IMR-90 (cell line): ENCODE results near the gene PELI1. TPM values are rescaled to one million over a fixed set of nuclear protein-coding genes. Genes with fewer than 3 reads are reported as not detected.

Experiments
- ATAC-seq: fragments of 200-7000 bp; cut with Tn5 transposase; 2 replicates; pipeline ENCODE4 v1.9.1; 2020; ENCODE audit warnings: low read depth, mild to moderate bottlenecking, moderate library complexity
- BruUV-seq: library from RNA; stranded (reverse); fragments of 400-500 nt; replicated peaks from 2 replicates; lab custom pipeline; 2021; lab: Mats Ljungman, UMichigan
- CTCF ChIA-PET: fragments of 300-600 bp; formaldehyde crosslinking; extraction: SDS; loops from one replicate; lab custom pipeline; 2021; ENCODE audit warnings: antibody characterized with exemption; lab: Yijun Ruan, JAX
- POLR2A ChIA-PET: fragments of 300-600 bp; sonication (Branson Sonifier 250); formaldehyde crosslinking; loops from one replicate; lab custom pipeline; 2022; ENCODE audit warnings: antibody characterized with exemption; ENCODE audit not compliant: unreplicated experiment; lab: Charles Lee
- DNase-seq: peaks from one replicate; pipeline ENCODE4 v3.0.0; 2013
- H2AFZ ChIP-seq: replicated peaks from 2 replicates; pipeline ENCODE3; 2013; ENCODE audit warnings: low read length, mild to moderate bottlenecking; ENCODE audit not compliant: poor library complexity
- H2AK5ac ChIP-seq: 2 replicates; pipeline ENCODE4 v1.6.1; 2013; ENCODE audit warnings: low read depth, low read length, inconsistent platforms
- H2AK9ac ChIP-seq: replicated peaks from 2 replicates; pipeline ENCODE3; 2013; ENCODE audit warnings: mild to moderate bottlenecking, low read depth, low read length, moderate library complexity; ENCODE audit not compliant: poor library complexity
- H2BK120ac ChIP-seq: 2 replicates; pipeline ENCODE4 v1.6.1; 2013; ENCODE audit warnings: low read depth, low read length, inconsistent platforms
- H2BK15ac ChIP-seq: 3 replicates; pipeline ENCODE4 v1.6.1; 2013; ENCODE audit warnings: low read depth, low read length, inconsistent platforms
- H2BK20ac ChIP-seq: 2 replicates; pipeline ENCODE4 v1.6.1; 2013; ENCODE audit warnings: low read depth, mild to moderate bottlenecking, inconsistent platforms, low read length, moderate library complexity
- H2BK5ac ChIP-seq: 2 replicates; pipeline ENCODE4 v1.6.1; 2013; ENCODE audit warnings: mild to moderate bottlenecking, low read depth, low read length, inconsistent platforms; ENCODE audit not compliant: poor library complexity, severe bottlenecking
- H3K14ac ChIP-seq: replicated peaks from 2 replicates; pipeline ENCODE4 v1.6.1; 2013; ENCODE audit warnings: low read depth, low read length, inconsistent platforms
- H3K18ac ChIP-seq: 2 replicates; pipeline ENCODE4 v1.6.1; 2013; ENCODE audit warnings: low read depth, low read length, control low read depth
- H3K23ac ChIP-seq: 2 replicates; pipeline ENCODE4 v1.6.1; 2013; ENCODE audit warnings: low read depth, low read length, inconsistent platforms
- H3K27ac ChIP-seq: 2 replicates; pipeline ENCODE4 v1.5.1; 2013; ENCODE audit warnings: mild to moderate bottlenecking, control low read depth, low read length; ENCODE audit not compliant: insufficient read depth
- H3K27me3 ChIP-seq: 2 replicates; pipeline ENCODE4 v1.6.1; 2013; ENCODE audit warnings: low read length; ENCODE audit not compliant: control insufficient read depth, insufficient read depth
- H3K36me3 ChIP-seq: 2 replicates; pipeline ENCODE4 v1.6.1; 2013; ENCODE audit warnings: low read length, mixed read lengths; ENCODE audit not compliant: control insufficient read depth, insufficient read depth
- H3K4ac ChIP-seq: 2 replicates; pipeline ENCODE4 v1.6.1; 2013; ENCODE audit warnings: low read depth, low read length, inconsistent platforms
- H3K4me1 ChIP-seq: 2 replicates; pipeline ENCODE4 v1.6.1; 2013; ENCODE audit warnings: low read length, mixed read lengths; ENCODE audit not compliant: control insufficient read depth, insufficient read depth
- H3K4me2 ChIP-seq: 2 replicates; pipeline ENCODE4 v1.6.1; 2013; ENCODE audit warnings: low read depth, mild to moderate bottlenecking, control low read depth, low read length, moderate library complexity
- H3K4me3 ChIP-seq: 2 replicates; pipeline ENCODE4 v1.5.1; 2013; ENCODE audit warnings: low read depth, mild to moderate bottlenecking, control low read depth, low read length, moderate library complexity; ENCODE audit not compliant: insufficient read depth
- H3K56ac ChIP-seq: 2 replicates; pipeline ENCODE4 v1.6.1; 2013; ENCODE audit warnings: low read length, inconsistent platforms; ENCODE audit not compliant: insufficient read depth; ENCODE audit errors: extremely low read depth
- H3K79me1 ChIP-seq, 2 experiments: 2 replicates each; pipeline ENCODE4 v1.6.1; 2013; ENCODE audit warnings: low read length in 2 of 2, inconsistent platforms in 1 of 2, low read depth in 1 of 2
- H3K9ac ChIP-seq: 2 replicates; pipeline ENCODE4 v1.6.1; 2013; ENCODE audit warnings: low read depth, low read length, control low read depth
- H3K9me1 ChIP-seq: 2 replicates; pipeline ENCODE4 v1.6.1; 2013; ENCODE audit warnings: low read length, inconsistent platforms; ENCODE audit not compliant: insufficient read depth
- H3K9me3 ChIP-seq: 2 replicates; pipeline ENCODE4 v1.6.1; 2013; ENCODE audit warnings: low read length; ENCODE audit not compliant: control insufficient read depth, insufficient read depth
- H4K20me1 ChIP-seq: 2 replicates; pipeline ENCODE4 v1.6.1; 2013; ENCODE audit warnings: low read length, inconsistent platforms; ENCODE audit not compliant: insufficient read depth
- H4K5ac ChIP-seq: 2 replicates; pipeline ENCODE4 v1.6.1; 2013; ENCODE audit warnings: mild to moderate bottlenecking, low read depth, low read length, control low read depth
- H4K8ac ChIP-seq, 2 experiments: 2 replicates each; pipeline ENCODE4 v1.6.1; 2013; ENCODE audit warnings: low read depth in 2 of 2, low read length in 2 of 2, control low read depth in 1 of 2, inconsistent platforms in 1 of 2
- H4K91ac ChIP-seq: 2 replicates; pipeline ENCODE4 v1.6.1; 2013; ENCODE audit warnings: low read depth, low read length, inconsistent platforms; ENCODE audit not compliant: insufficient read depth
- BHLHE40 ChIP-seq: fragments of 150-350 bp; IDR thresholded peaks from 2 replicates; pipeline ENCODE4 v1.6.1; 2016; ENCODE audit warnings: mild to moderate bottlenecking, low read depth, low read length
- CEBPB ChIP-seq: IDR thresholded peaks from 2 replicates; pipeline ENCODE4 v1.6.1; 2012; ENCODE audit warnings: low read depth, low read length, improper control_type of control experiment
- CHD1 ChIP-seq: IDR thresholded peaks from 2 replicates; pipeline ENCODE4 v1.6.1; 2012; ENCODE audit warnings: low read depth, low read length, improper control_type of control experiment
- CTCF ChIP-seq: conservative IDR thresholded peaks from 2 replicates; pipeline ENCODE4 v1.5.1; 2012; ENCODE audit warnings: mild to moderate bottlenecking, low read depth, low read length, improper control_type of control experiment
- MXI1 ChIP-seq: IDR thresholded peaks from 2 replicates; pipeline ENCODE4 v1.6.1; 2012; ENCODE audit warnings: low read depth, mild to moderate bottlenecking, low read length, moderate library complexity, borderline replicate concordance
- POLR2A ChIP-seq: IDR thresholded peaks from 2 replicates; pipeline ENCODE4 v1.6.1; 2012; ENCODE audit warnings: mild to moderate bottlenecking, low read depth, low read length
- RCOR1 ChIP-seq: IDR thresholded peaks from 2 replicates; pipeline ENCODE4 v1.6.1; 2012; ENCODE audit warnings: mild to moderate bottlenecking, low read length, improper control_type of control experiment; ENCODE audit not compliant: insufficient replicate concordance
- WGBS, 2 experiments: methylation state at CpG; one replicate each; pipeline versions ENCODE4 v1.1.5 to v1.1.7; 2013; ENCODE audit warnings: missing lambda C conversion rate in 2 of 2; ENCODE audit not compliant: insufficient read length in 1 of 2; ENCODE audit errors: extremely low coverage in 2 of 2; 5-methylcytosine and 5-hydroxymethylcytosine counted together
- dilution Hi-C: fragments of 300-500 bp; cut with HindIII; formaldehyde crosslinking; loops from one replicate; pipeline ENCODE4 v1.14.3; 2018; ENCODE audit warnings: low sequenced_read_pairs; ENCODE audit not compliant: unreplicated experiment
- in situ Hi-C: fragments of 300-500 bp; cut with MboI; formaldehyde crosslinking; loops from 3 replicates; pipeline ENCODE4 v1.14.3; 2019; ENCODE audit warnings: low sequenced_read_pairs, inconsistent platforms, mixed read lengths
- intact Hi-C: fragments of 100-400 bp; cut with micrococcal nuclease; formaldehyde crosslinking; loops from 2 replicates; pipeline ENCODE4 v1.10.0; 2022
- polyA plus RNA-seq, 3 experiments: library from polyadenylated mRNA; depleted of rRNA; stranded (reverse); fragments of >200 nt; gene quantifications; 2 replicates each; pipeline ENCODE4 v1.2.3, GENCODE V29; 2012; ENCODE audit warnings: low replicate concordance in 1 of 3
- total RNA-seq: library from RNA; depleted of rRNA; stranded (reverse); fragments of >200 nt; gene quantifications from 2 replicates; pipeline ENCODE4 v1.2.3, GENCODE V29; 2012

The PELI1 gene
- total and polyA plus RNA-seq, 2 of the 4 experiments (the other 2 are of a cell fraction), result 2.2 to 2.5 TPM

DNA sequence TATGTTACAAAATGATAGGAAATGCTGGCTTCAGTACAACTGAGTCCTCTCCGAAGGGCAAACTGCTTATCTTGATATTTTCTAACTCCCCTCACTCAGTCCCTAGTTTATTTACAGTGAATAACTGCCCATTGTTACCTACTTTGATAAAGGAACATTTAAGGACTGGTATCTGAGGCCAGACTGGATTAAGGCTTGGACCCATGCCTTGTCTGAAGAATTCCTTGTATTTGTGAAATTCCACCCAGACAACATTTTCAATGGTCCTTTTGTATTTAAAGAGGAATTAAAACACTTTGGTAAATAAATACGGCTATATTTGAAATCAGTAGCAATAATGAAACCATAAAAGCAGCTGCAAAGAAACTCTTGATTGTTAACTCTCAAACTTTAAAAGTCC, 58.3 kb downstream of the PELI1 start:
- H4K20me1 ChIP-seq, result no peaks in the 10 kb centered on the region
- ChIA-PET CTCF (no interaction called here), POLR2A (interaction anchor here (0.6 kb wide), 1 partner anchor 437 kb away, joined by 4 read pairs; no protein-coding TSS in a partner anchor)
- WGBS, 2 experiments, result no CpG with 5 or more reads among the region's 2 CpGs
- no peaks in the 10 kb centered on the region for H3K79me1 ChIP-seq
- ATAC-seq (no peak), DNase-seq (no peak)
- H3K4me3 ChIP-seq, result no peak overlapping the region
- H2BK15ac ChIP-seq, result no peak overlapping the region
- H4K5ac ChIP-seq, result no peak overlapping the region
- no peak overlapping the region for H2BK5ac ChIP-seq
- in situ Hi-C loops (no loop called here), dilution Hi-C loops (no loop called here), intact Hi-C loops (no loop called here)
- H3K18ac ChIP-seq, result no peak overlapping the region
- H3K27ac ChIP-seq, result no peak overlapping the region
- H2BK20ac ChIP-seq, result no peak overlapping the region
- no peak for TF ChIP-seq BHLHE40
- no peak for TF ChIP-seq CTCF
- no peak for TF ChIP-seq CEBPB
- TF ChIP-seq MXI1, result no peak
- TF ChIP-seq CHD1, result no peak
- no peak for TF ChIP-seq RCOR1
- no peak for TF ChIP-seq POLR2A
- H3K4me1 ChIP-seq, result no peaks in the 10 kb centered on the region
- H3K27me3 ChIP-seq, result peaks cover 2% of the 10 kb centered on the region
- H3K9ac ChIP-seq, result no peak overlapping the region
- no peak overlapping the region for H2AK9ac ChIP-seq
- H3K56ac ChIP-seq, result no peak overlapping the region
- H3K14ac ChIP-seq, result no peak overlapping the region
- no peak overlapping the region for H2BK120ac ChIP-seq
- no peaks in the 10 kb centered on the region for H3K36me3 ChIP-seq
- H2AFZ ChIP-seq, result no peak overlapping the region
- H4K8ac ChIP-seq, result no peak overlapping the region
- no peak overlapping the region for H3K4ac ChIP-seq
- no peak overlapping the region for H3K23ac ChIP-seq
- no peaks in the 10 kb centered on the region for H3K9me3 ChIP-seq
- no peaks in the 10 kb centered on the region for H3K9me1 ChIP-seq
- no peak overlapping the region for H2AK5ac ChIP-seq
- BruUV-seq, result no TSS peak
- H3K4me2 ChIP-seq, result no peak overlapping the region
- no peak overlapping the region for H4K91ac ChIP-seq
